HG03039 (cell line): Measurements from ENCODE around the gene PKN2.
"Not testable (repeated sequence)": the region's sequence is repeated elsewhere in the genome, so short reads cannot be mapped to it uniquely, and the experiment has no call there.

ENCODE experiments used
- ATAC-seq: cut with Tn5 transposase; IDR thresholded peaks from one replicate; pipeline ENCODE4 v1.9.1; 2021; ENCODE audit warnings: mild to moderate bottlenecking, moderate library complexity; ENCODE audit not compliant: unreplicated experiment

The PKN2 gene

DNA sequence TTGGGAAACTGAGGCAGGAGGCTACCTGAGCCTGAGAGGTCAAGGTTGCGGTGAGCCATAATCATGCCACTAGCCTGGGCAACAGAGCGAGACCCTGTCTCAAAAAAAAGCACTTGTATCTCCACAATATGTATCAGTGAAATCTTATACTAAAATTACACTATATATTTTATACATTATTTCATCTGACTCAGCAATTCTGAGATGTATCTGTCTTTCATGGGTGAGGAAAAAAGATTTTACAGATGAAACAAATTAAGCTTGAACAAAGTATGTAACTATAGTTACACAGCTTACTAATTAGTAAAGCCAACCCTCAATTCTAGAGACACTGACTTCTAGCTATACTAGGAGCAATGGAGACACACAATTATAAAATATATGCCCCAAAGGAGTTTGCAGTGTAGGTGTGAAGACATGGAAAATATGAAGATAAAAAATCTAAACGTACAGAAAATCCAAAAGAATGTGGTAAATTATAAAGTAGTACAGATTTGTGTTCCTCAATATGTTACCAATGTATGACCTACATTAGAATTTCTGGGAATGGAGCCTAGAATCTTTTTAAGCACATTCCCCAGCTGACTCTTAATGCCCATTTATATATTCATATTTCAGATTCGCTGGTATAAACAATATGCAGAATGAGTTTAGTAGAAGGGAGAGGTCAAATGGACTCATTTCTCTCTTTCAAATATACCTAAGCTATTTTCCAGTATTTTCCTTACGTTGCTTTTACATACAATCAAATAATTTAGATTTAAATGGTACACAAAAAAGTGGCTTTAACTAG is 192.7 kb downstream of the PKN2 start:
- ATAC-seq, result no peak

- no peak for ATAC-seq
Observed at GRCh38 chr1:88877382-88877825, 193.3 kb downstream of the PKN2 start.

GRCh38 chr1:88877911-88878310 is 193.8 kb downstream of the PKN2 start:
- ATAC-seq, result no peak

- no peak for ATAC-seq
Observed at GRCh38 chr1:88878731-88879130, 194.7 kb downstream of the PKN2 start.

DNA sequence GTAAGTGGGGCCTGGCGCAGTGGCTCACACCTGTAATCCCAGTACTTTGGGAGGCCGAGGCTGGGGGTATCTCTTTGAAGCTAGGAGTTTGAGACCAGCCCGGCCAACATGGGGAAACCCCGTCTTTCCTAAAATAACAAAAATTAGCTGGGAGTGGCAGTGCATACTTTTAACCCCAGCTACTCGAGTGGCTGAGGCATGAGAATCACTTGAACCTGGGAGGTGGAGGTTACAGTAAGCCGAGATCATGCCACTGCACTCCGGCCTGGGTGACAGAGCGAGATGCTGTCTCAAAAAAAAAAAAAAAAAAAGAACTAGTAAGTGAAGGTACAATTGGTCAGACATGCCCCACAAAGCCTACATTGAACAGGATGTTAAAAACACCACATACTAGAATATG is 196.6 kb downstream of the PKN2 start:
- ATAC-seq, result not testable (repeated sequence)

- ATAC-seq, result no peak
Observed at GRCh38 chr1:88883156-88883555, 199.1 kb downstream of the PKN2 start.
